ENCODE results near the gene TRIM31. TPM values are rescaled to one million over a fixed set of nuclear protein-coding genes. Genes with fewer than 3 reads are reported as not detected.

TRIM31 gene
- total and polyA plus RNA-seq, 8 donors, result 1.2 to 52.2 (median 7.8) TPM; not detected in 2

- WGBS, 5 donors, result 74 to 100% (median 90%) methylated on average over 2 of the region's 2 CpGs
- Histone ChIP-seq H3K27ac (no peak overlapping the region), H3K9me3 (no peaks in the 10 kb centered on the region), H3K4me3 (no peak overlapping the region), H3K36me3 (no peaks in the 10 kb centered on the region), H3K27me3 (peaks cover 4 to 79% (median 13%) of the 10 kb centered on the region in 3 donors), H3K4me1 (peaks cover 30 to 40% (median 38%) of the 10 kb centered on the region in 4 donors)
- TF ChIP-seq CTCF (IDR thresholded peaks at IDR 0.05) (no peak), EP300 (IDR thresholded peaks at IDR 0.05) (no peak), POLR2A (IDR thresholded peaks at IDR 0.05) (no peak), POLR2AphosphoS5 (IDR thresholded peaks at IDR 0.05) (no peak)
- no peak for DNase-seq
- intact Hi-C loops (cut with DNase I; ENCODE audit: low total_unique reads), result no loop called here
Measured at GRCh38 chr6:30104661-30105060, 8.2 kb downstream of the TRIM31 start.

GRCh38 chr6:30103872-30104179, 9.1 kb downstream of the TRIM31 start:
- Histone ChIP-seq H3K36me3 (no peaks in the 10 kb centered on the region), H3K27ac (no peak overlapping the region), H3K4me1 (peaks cover 30 to 40% (median 38%) of the 10 kb centered on the region in 4 donors), H3K9me3 (no peaks in the 10 kb centered on the region), H3K4me3 (peak overlapping the region; percentile 43 to 50 (median 48)), H3K27me3 (peaks cover 4 to 79% (median 13%) of the 10 kb centered on the region in 3 donors)
- 36 to 42% (median 38%) methylated on average over 3 of the region's 3 CpGs for whole genome bisulfite sequencing, 5 donors
- DNase-seq, result no peak
- intact Hi-C loops (cut with DNase I; ENCODE audit: low total_unique reads), result no loop called here
- TF ChIP-seq POLR2AphosphoS5 (IDR thresholded peaks at IDR 0.05) (no peak), EP300 (IDR thresholded peaks at IDR 0.05) (no peak), CTCF (IDR thresholded peaks at IDR 0.05) (no peak), POLR2A (IDR thresholded peaks at IDR 0.05) (no peak)

- intact Hi-C loops (cut with DNase I; ENCODE audit: low total_unique reads), result no loop called here
- TF ChIP-seq CTCF (IDR thresholded peaks at IDR 0.05) (peak in 5 of 7 experiments; percentile 83 to 97 (median 92)), POLR2A (IDR thresholded peaks at IDR 0.05) (no peak), POLR2AphosphoS5 (IDR thresholded peaks at IDR 0.05) (peak in 2 of 3 donors; percentile 14 to 46)
- H3K4me1 ChIP-seq, result peaks cover 30 to 44% (median 38%) of the 10 kb centered on the region in 4 donors
- H3K4me3 ChIP-seq, result peak overlapping the region; percentile 43 to 50 (median 48)
- 2 to 5% (median 3%) methylated on average over 35 to 36 of the region's 36 CpGs for WGBS, 5 donors
- H3K27ac ChIP-seq, result peak overlapping the region in 4 of 5 donors; percentile 74 to 82 (median 80)
- no peaks in the 10 kb centered on the region for H3K36me3 ChIP-seq
- no peaks in the 10 kb centered on the region for H3K9me3 ChIP-seq
- peaks cover 4 to 79% (median 13%) of the 10 kb centered on the region in 3 donors for H3K27me3 ChIP-seq
- DNase-seq, result peak; percentile 93 to 95
Measured at GRCh38 chr6:30102970-30103871, 9.7 kb downstream of the TRIM31 start.

- Histone ChIP-seq H3K27me3 (peaks cover 4 to 81% (median 13%) of the 10 kb centered on the region in 3 donors), H3K27ac (peak overlapping the region; percentile 31 to 82 (median 80)), H3K36me3 (no peaks in the 10 kb centered on the region), H3K9me3 (no peaks in the 10 kb centered on the region), H3K4me1 (peaks cover 30 to 52% (median 38%) of the 10 kb centered on the region in 4 donors), H3K4me3 (peak overlapping the region; percentile 39 to 50 (median 48))
- intact Hi-C loops (cut with DNase I; ENCODE audit: low total_unique reads), result no loop called here
- TF ChIP-seq POLR2AphosphoS5 (IDR thresholded peaks at IDR 0.05) (no peak), POLR2A (IDR thresholded peaks at IDR 0.05) (no peak), CTCF (IDR thresholded peaks at IDR 0.05) (no peak)
- WGBS, 5 donors, result 33 to 47% (median 35%) methylated on average over 14 to 15 of the region's 15 CpGs
- DNase-seq, result no peak
Measured at GRCh38 chr6:30102414-30102969, 10.4 kb downstream of the TRIM31 start.
